Transverse colon (tissue), 3 donors: ENCODE data around the gene LMCD1.

Experiments used
- EP300 ChIP-seq: sonication (generic); formaldehyde crosslinking; IDR thresholded peaks from one replicate; pipeline ENCODE4 v1.6.1; 2017; ENCODE audit warnings: antibody characterized with exemption, low read depth
- POLR2A ChIP-seq: fragments of 450-650 bp; IDR thresholded peaks from one replicate; pipeline ENCODE4 v1.6.1; 2016; ENCODE audit warnings: antibody characterized with exemption, mild to moderate bottlenecking, moderate library complexity
- TF ChIP-seq, protein P1 (sequence below), 5 experiments: fragments of 200-600 bp in 3 of 5; fragments of 450-650 bp in 2 of 5; sonication (generic) in 3 of 5; IDR thresholded peaks; 1 replicate in 2 of 5; 2 replicates in 3 of 5; pipeline ENCODE4 v1.5.1; 2016 to 2017; ENCODE audit warnings: antibody characterized with exemption in 5 of 5, inconsistent platforms in 3 of 5, mild to moderate bottlenecking in 2 of 5, moderate library complexity in 1 of 5

DNA sequence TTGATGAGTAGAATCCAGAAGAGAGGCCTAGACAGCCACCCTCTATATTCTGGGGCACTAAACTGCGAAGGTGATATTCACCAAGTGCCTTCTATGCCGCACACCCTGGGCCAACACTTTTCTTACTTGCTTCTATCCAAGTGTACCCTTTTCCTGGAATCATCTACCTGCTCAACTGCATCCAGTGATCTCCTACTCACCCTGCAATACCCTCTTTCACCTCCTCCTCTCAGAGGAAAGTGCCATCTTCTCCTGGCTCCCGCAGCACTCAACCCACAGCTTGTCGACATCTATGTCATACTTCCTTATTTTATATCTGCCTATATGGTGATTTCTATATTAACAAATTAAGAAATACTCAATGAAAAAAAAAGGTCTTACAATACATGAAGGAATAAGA, 28.6 kb upstream of the LMCD1 start:
- TF ChIP-seq, protein P1, sequence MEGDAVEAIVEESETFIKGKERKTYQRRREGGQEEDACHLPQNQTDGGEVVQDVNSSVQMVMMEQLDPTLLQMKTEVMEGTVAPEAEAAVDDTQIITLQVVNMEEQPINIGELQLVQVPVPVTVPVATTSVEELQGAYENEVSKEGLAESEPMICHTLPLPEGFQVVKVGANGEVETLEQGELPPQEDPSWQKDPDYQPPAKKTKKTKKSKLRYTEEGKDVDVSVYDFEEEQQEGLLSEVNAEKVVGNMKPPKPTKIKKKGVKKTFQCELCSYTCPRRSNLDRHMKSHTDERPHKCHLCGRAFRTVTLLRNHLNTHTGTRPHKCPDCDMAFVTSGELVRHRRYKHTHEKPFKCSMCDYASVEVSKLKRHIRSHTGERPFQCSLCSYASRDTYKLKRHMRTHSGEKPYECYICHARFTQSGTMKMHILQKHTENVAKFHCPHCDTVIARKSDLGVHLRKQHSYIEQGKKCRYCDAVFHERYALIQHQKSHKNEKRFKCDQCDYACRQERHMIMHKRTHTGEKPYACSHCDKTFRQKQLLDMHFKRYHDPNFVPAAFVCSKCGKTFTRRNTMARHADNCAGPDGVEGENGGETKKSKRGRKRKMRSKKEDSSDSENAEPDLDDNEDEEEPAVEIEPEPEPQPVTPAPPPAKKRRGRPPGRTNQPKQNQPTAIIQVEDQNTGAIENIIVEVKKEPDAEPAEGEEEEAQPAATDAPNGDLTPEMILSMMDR (IDR thresholded peaks at IDR 0.05) = no peak
- TF ChIP-seq POLR2A = no peak
- no peak for TF ChIP-seq EP300
